ENCODE data around the gene LRFN3. TPM values are rescaled to one million over a fixed set of nuclear protein-coding genes. Genes with fewer than 3 reads are reported as not detected.
A peak's percentile ranks its signal among the peaks of the same experiment; 100 is the strongest.

Gene LRFN3
- total and polyA plus RNA-seq, 2 donors (not counting 1 experiment from before 2014, with no cell fraction given) = 0.79 to 1.6 TPM

DNA sequence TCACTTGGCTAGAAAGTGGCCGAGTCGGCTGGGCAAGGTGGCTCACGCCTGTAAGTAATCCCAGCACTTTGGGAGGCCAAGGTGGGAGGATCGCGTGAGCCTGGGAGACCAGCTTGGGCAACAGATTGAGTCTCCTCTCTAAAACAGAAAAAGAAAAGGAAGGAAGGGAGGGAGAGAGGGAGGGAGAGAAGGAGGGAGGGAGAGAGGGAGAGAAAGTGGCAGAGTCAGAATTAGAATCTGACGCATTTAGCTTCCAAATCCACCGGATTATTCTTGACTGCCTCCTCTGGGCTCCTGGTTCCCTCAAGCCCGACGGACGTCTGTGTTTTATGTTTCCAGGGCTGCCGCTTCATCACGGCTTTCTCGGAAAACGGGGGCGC lies 22.5 kb downstream of the LRFN3 start:
- Mint-ChIP-seq H3K27ac (no peak overlapping the region), H3K4me3 (peak overlapping the region; percentile 65), H3K4me1 (peaks cover 15% of the 10 kb centered on the region), H3K27me3 (peaks cover 16% of the 10 kb centered on the region), H3K9me3 (ENCODE audit: insufficient read depth) (no peaks in the 10 kb centered on the region)
- intact Hi-C loops (cut with micrococcal nuclease) = no loop called here
- POLR2A ChIA-PET = interaction anchor here (1.0 kb wide), 1 partner anchor 15 kb away, joined by 3 read pairs; no protein-coding TSS in a partner anchor
- H3K27ac ChIP-seq (ENCODE audit: low read length in 2 of 2) = no peak overlapping the region
- DNase-seq (no peak), ATAC-seq (ENCODE audit: low read depth) (no peak)
- H3K79me2 ChIP-seq (ENCODE audit: control insufficient read depth, insufficient read depth, low read length) = no peaks in the 10 kb centered on the region
- H4K20me1 ChIP-seq (ENCODE audit: control insufficient read depth, insufficient read depth, low read length, poor library complexity, severe bottlenecking) = no peaks in the 10 kb centered on the region
- CTCF ChIA-PET = interaction anchor here (0.6 to 1.3 kb wide), 7 partner anchors 10 to 374 kb away, joined by 3 to 5 read pairs (median 4); no protein-coding TSS in a partner anchor
- H3K4me1 ChIP-seq (ENCODE audit: control insufficient read depth in 2 of 2, insufficient read depth in 2 of 2, low read length in 2 of 2) = peaks cover 17 to 24% of the 10 kb centered on the region in 2 donors
- peak overlapping the region in 3 of 5 experiments; percentile 25 to 50 (median 42) for H3K4me3 ChIP-seq (ENCODE audit: control extremely low read depth in 1 of 5, extremely low read depth in 1 of 5, insufficient read depth in 1 of 5, low read depth in 2 of 5, low read length in 4 of 5)
- peaks cover 0 to 11% (median 0%) of the 10 kb centered on the region in 3 donors for H3K9me3 ChIP-seq (ENCODE audit: control extremely low read depth in 1 of 3, control insufficient read depth in 2 of 3, insufficient read depth in 1 of 3, low read length in 2 of 3)
- peak overlapping the region; percentile 48 for H3K9ac ChIP-seq (ENCODE audit: low read length)
- H3K27me3 ChIP-seq (replicated peaks in 1 of 4; ENCODE audit: control extremely low read depth in 1 of 4, control insufficient read depth in 3 of 4, insufficient read depth in 4 of 4, low read length in 3 of 4) = peaks cover 0 to 28% (median 11%) of the 10 kb centered on the region in 4 experiments
- no peaks in the 10 kb centered on the region for H3K36me3 ChIP-seq (replicated peaks in 1 of 2; ENCODE audit: control extremely low read depth in 1 of 2, control insufficient read depth in 1 of 2, extremely low read depth in 1 of 2, insufficient read depth in 2 of 2, low read length in 1 of 2)
- H2AFZ ChIP-seq (ENCODE audit: insufficient read depth, low read depth, low read length, poor library complexity, severe bottlenecking) = peak overlapping the region; percentile 82
- WGBS (ENCODE audit: insufficient coverage) = 24% methylated on average over 13 of the region's 15 CpGs
- TF ChIP-seq, protein P1, sequence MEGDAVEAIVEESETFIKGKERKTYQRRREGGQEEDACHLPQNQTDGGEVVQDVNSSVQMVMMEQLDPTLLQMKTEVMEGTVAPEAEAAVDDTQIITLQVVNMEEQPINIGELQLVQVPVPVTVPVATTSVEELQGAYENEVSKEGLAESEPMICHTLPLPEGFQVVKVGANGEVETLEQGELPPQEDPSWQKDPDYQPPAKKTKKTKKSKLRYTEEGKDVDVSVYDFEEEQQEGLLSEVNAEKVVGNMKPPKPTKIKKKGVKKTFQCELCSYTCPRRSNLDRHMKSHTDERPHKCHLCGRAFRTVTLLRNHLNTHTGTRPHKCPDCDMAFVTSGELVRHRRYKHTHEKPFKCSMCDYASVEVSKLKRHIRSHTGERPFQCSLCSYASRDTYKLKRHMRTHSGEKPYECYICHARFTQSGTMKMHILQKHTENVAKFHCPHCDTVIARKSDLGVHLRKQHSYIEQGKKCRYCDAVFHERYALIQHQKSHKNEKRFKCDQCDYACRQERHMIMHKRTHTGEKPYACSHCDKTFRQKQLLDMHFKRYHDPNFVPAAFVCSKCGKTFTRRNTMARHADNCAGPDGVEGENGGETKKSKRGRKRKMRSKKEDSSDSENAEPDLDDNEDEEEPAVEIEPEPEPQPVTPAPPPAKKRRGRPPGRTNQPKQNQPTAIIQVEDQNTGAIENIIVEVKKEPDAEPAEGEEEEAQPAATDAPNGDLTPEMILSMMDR (IDR thresholded peaks at IDR 0.05) = no peak
- TF ChIP-seq EZH2 (IDR thresholded peaks at IDR 0.05; ENCODE audit: borderline replicate concordance, insufficient read depth, low read depth, low read length, poor library complexity, severe bottlenecking) = no peak
- H3K4me2 ChIP-seq (replicated peaks; ENCODE audit: low read depth, low read length, poor library complexity, severe bottlenecking) = peak overlapping the region; percentile 89
